ENCODE measurements around the gene SIRT3.
"Not testable (repeated sequence)": the region's sequence is repeated elsewhere in the genome, so short reads cannot be mapped to it uniquely, and the experiment has no call there.

The SIRT3 gene

DNA sequence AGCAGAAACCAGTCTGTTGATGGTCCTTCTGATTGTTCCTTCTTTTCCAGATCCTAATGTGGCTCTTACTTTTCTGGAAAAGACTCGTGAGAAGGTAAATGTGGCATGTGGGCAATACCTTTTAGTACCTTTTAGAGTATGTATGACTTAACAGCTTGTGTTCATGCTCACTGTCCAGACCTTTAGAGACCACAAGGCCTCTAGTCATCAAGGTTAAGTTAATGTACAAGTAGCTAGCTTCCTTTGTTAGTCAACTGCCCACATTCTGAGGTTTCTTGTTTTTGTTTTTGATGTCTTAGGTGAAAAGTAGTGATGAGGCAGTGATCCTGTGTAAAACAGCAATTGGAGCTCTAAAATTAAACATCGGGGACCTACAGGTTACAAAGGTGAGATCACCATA, 8.2 kb upstream of the SIRT3 start:
- no peak for DNase-seq (ENCODE audit: low read depth)
- TF ChIP-seq, protein P1, sequence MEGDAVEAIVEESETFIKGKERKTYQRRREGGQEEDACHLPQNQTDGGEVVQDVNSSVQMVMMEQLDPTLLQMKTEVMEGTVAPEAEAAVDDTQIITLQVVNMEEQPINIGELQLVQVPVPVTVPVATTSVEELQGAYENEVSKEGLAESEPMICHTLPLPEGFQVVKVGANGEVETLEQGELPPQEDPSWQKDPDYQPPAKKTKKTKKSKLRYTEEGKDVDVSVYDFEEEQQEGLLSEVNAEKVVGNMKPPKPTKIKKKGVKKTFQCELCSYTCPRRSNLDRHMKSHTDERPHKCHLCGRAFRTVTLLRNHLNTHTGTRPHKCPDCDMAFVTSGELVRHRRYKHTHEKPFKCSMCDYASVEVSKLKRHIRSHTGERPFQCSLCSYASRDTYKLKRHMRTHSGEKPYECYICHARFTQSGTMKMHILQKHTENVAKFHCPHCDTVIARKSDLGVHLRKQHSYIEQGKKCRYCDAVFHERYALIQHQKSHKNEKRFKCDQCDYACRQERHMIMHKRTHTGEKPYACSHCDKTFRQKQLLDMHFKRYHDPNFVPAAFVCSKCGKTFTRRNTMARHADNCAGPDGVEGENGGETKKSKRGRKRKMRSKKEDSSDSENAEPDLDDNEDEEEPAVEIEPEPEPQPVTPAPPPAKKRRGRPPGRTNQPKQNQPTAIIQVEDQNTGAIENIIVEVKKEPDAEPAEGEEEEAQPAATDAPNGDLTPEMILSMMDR (IDR thresholded peaks at IDR 0.05; ENCODE audit: low read depth, low read length, missing control alignments), result no peak
- in situ Hi-C loops (cut with HindIII; ENCODE audit: low sequenced_read_pairs), result no loop called here
- no peak overlapping the region for H3K4me3 ChIP-seq (ENCODE audit: low read depth, low read length)

DNA sequence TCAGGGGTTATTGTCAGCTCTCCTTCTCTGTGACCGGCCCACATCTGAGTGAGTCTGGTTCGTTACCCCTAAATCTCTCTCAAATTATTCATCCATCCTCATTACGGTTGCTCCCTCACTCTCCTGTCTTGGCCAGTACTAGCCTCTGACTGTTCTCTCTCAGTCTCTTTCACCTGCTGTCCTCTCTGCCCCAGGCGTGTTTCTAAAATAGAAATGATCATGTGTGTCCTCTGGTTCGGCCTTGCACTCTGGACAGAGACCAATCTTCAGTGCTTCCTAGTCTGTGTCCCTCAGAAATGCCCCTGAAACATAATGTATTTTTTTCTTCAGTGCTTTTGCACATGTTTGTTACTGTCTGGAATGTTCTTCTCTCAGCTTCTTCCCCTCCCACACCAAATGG, 5.5 kb upstream of the SIRT3 start:
- TF ChIP-seq, protein P1 (IDR thresholded peaks at IDR 0.05; ENCODE audit: low read depth, low read length, missing control alignments), result no peak
- no peak overlapping the region for H3K4me3 ChIP-seq (ENCODE audit: low read depth, low read length)
- in situ Hi-C loops (cut with HindIII; ENCODE audit: low sequenced_read_pairs), result no loop called here
- no peak for DNase-seq (ENCODE audit: low read depth)

DNA sequence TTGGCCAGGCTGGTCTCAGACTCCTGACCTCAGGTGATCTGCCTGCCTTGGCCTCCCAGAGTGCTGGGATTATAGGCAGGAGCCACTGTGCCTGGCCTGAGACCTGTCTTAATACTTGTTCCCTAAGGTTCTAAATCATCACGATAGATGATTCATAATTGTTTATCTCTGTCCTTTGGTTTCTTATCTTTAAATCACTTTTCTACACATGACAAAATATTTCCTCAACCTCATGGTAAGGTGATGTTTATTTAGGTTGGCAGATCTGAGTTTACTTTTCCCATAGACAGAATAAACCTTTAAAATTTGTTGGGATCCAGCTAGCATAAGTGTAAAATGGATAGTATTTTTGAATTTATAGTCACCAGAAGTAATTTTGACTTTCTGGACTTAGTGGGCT, 4.2 kb upstream of the SIRT3 start:
- in situ Hi-C loops (cut with HindIII; ENCODE audit: low sequenced_read_pairs), result no loop called here
- TF ChIP-seq, protein P1 (IDR thresholded peaks at IDR 0.05; ENCODE audit: low read depth, low read length, missing control alignments), result no peak
- no peak overlapping the region for H3K4me3 ChIP-seq (ENCODE audit: low read depth, low read length)
- DNase-seq (ENCODE audit: low read depth), result no peak

DNA sequence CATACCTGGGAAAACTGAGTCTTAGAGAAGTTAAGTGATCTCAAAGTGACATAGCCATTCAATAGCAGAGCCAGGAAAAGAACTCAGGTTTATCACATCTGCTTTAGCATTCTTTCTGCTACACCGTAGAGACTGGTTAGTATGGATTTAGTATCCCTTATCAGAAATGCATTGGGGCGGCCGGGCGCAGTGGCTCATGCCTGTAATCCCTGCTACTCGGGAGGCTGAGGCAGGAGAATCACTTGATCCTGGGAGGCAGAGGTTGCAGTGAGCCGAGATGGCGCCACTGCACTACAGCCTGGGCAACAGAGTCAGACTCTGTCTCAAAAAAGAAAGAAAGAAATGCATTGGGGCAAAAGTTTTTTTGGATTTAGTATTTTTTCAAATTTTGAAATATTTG, 2.2 kb upstream of the SIRT3 start:
- in situ Hi-C loops (cut with HindIII; ENCODE audit: low sequenced_read_pairs); DNase-seq (ENCODE audit: low read depth); H3K4me3 ChIP-seq (ENCODE audit: low read depth, low read length): not testable (repeated sequence)

DNA sequence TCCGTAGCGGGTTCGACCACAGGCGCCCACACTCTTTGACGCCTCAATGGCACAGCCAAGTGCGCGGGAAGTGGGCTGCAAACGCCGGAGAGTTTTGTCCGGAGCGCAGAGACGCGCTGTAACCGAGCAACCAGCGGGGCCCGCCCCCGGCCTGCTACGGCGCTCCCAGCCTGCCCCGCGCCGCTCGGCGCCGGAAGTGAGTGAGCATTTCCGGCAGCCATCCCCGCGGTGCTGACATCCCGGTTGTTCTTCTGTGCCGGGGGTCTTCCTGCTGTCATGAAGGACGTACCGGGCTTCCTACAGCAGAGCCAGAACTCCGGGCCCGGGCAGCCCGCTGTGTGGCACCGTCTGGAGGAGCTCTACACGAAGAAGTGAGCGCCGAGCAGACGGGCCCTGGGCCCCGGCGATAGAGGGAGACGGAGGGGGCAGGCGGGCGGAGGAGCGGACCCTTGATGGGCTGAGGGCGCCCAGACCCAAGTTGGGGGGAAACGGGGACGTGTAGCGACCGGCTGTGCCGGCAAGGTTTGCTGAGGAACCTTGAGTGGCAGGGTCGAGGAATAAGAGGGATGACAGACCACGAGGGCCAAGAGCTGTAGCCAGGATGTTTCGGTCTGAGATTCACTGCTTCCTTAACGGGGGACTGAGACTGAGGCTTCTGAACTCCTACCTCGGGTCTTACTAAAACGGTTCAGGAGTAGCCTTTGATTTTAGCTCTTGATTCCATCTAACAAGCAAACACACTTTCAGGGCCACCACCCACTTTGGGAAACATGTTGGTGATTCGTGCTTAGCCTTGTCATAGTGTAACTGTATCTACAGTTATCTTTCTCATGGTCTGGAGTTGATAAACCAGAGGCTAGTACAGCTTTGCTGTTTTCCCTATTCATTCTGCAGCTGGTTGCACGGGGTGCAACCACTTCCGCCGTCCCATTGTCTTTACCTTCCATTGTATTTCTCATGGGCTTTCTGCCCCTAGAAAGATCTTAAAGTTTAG, 929 bp upstream of the SIRT3 start, which contains the start of gene PSMD13:
TSS of gene PSMD13 (plus strand) at position 203 of the 994 bp plus-strand sequence. CDS start at position 277, 74 bp downstream.
- TF ChIP-seq, protein P1 (IDR thresholded peaks at IDR 0.05; ENCODE audit: low read depth, low read length, missing control alignments), result no peak
- in situ Hi-C loops (cut with HindIII; ENCODE audit: low sequenced_read_pairs), result no loop called here
- H3K4me3 ChIP-seq (ENCODE audit: low read depth, low read length), result peak within 1 kb of the TSS; percentile 96
- DNase-seq (ENCODE audit: low read depth), result peak; percentile 49

DNA sequence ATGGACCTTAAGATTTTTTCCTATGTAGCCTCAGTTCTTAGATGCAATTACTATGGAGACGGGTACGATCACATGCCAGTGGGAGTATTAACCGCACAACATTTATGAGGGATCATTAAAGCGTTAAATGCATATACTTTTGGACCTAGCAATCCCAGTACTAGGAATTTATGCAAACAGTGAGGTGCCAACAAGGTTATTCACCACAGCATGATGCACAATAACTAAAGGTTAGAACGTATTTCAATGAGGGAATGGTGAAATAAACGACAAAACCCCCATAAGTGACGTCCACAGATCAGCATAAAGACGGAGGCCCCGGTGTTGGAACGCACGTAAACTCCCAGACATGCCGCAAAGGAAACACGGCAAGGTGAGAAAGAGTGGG, 539 bp downstream of the SIRT3 start:
- no peak for DNase-seq (ENCODE audit: low read depth)
- TF ChIP-seq, protein P1 (IDR thresholded peaks at IDR 0.05; ENCODE audit: low read depth, low read length, missing control alignments), result no peak
- peak overlapping the region; percentile 96 for H3K4me3 ChIP-seq (ENCODE audit: low read depth, low read length)
- in situ Hi-C loops (cut with HindIII; ENCODE audit: low sequenced_read_pairs), result no loop called here

DNA sequence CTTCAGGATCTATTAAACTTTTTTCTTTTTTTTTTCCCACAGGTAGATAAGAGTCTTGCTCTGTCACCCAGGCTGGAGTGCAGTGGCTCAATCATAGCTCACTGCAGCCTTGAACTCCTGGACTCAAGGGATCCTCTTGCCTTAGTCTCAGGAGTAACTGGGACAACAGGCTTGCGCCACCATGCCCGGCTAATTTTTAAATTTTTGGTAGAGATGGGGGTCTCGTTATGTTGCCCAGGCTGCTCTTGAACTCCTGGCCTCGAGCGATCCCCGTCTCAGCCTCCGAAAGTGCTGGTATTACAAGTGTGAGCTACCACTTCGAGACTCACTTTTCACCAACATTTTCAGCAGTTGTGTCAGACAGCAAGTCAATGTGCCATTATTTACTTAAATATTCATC, 962 bp downstream of the SIRT3 start:
- in situ Hi-C loops (cut with HindIII; ENCODE audit: low sequenced_read_pairs), result no loop called here
- peak overlapping the region; percentile 96 for H3K4me3 ChIP-seq (ENCODE audit: low read depth, low read length)
- TF ChIP-seq, protein P1 (IDR thresholded peaks at IDR 0.05; ENCODE audit: low read depth, low read length, missing control alignments), result no peak
- DNase-seq (ENCODE audit: low read depth), result no peak
